Osteocyte (in vitro differentiated cells): ENCODE measurements around the gene MS4A7. TPM values are rescaled to one million over a fixed set of nuclear protein-coding genes. Genes with fewer than 3 reads are reported as not detected.
"Not testable (repeated sequence)": the region's sequence is repeated elsewhere in the genome, so short reads cannot be mapped to it uniquely, and the experiment has no call there.

Experiments used
- DNase-seq: peaks from one replicate; pipeline ENCODE4 v3.0.0; 2021; ENCODE audit warnings: mixed read lengths; ENCODE audit not compliant: unreplicated experiment; ENCODE audit errors: extremely low spot score
- H3K27ac Mint-ChIP-seq: one replicate; pipeline ENCODE4 v1.8.0; 2021; ENCODE audit warnings: mild to moderate bottlenecking, mixed read lengths; ENCODE audit not compliant: unreplicated experiment
- H3K27me3 Mint-ChIP-seq: one replicate; pipeline ENCODE4 v1.8.0; 2021; ENCODE audit warnings: mixed read lengths; ENCODE audit not compliant: unreplicated experiment
- H3K36me3 Mint-ChIP-seq: one replicate; pipeline ENCODE4 v1.8.0; 2021; ENCODE audit warnings: mixed read lengths; ENCODE audit not compliant: unreplicated experiment
- H3K4me1 Mint-ChIP-seq: one replicate; pipeline ENCODE4 v1.8.0; 2021; ENCODE audit warnings: mixed read lengths; ENCODE audit not compliant: unreplicated experiment
- H3K4me3 Mint-ChIP-seq: one replicate; pipeline ENCODE4 v1.8.0; 2021; ENCODE audit warnings: mild to moderate bottlenecking, moderate library complexity, mixed read lengths; ENCODE audit not compliant: unreplicated experiment
- H3K9me3 Mint-ChIP-seq: one replicate; pipeline ENCODE4 v1.8.0; 2021; ENCODE audit warnings: mixed read lengths; ENCODE audit not compliant: unreplicated experiment
- CTCF ChIP-seq: fragments of 200-600 bp; sonication (generic); IDR thresholded peaks from 2 replicates; pipeline ENCODE4 v1.5.0; 2021; ENCODE audit warnings: antibody characterized with exemption, mild to moderate bottlenecking, moderate library complexity
- total RNA-seq: library from RNA; stranded (reverse); gene quantifications from 2 replicates; pipeline ENCODE4 v1.2.1, GENCODE V29; 2021

Gene MS4A7
- total RNA-seq, 1 donor from 2014 or later: not detected

- peaks cover 3% of the 10 kb centered on the region for H3K4me1 Mint-ChIP-seq
- no peaks in the 10 kb centered on the region for H3K9me3 Mint-ChIP-seq
Observed at GRCh38 chr11:60363542-60364470, 14.5 kb upstream of the MS4A7 start.

GRCh38 chr11:60366262-60366904 is 11.9 kb upstream of the MS4A7 start:
- not testable (repeated sequence) for H3K9me3 Mint-ChIP-seq, H3K27ac Mint-ChIP-seq, H3K4me3 Mint-ChIP-seq, H3K36me3 Mint-ChIP-seq, DNase-seq
- H3K27me3 Mint-ChIP-seq: peaks cover 17% of the 10 kb centered on the region
- peaks cover 16% of the 10 kb centered on the region for H3K4me1 Mint-ChIP-seq

More at GRCh38 chr11:60363542-60364470, 14.5 kb upstream of the MS4A7 start:
- DNase-seq: peak; percentile 85
- Mint-ChIP-seq H3K27me3 (peaks cover 17% of the 10 kb centered on the region), H3K4me3 (no peak overlapping the region), H3K36me3 (no peaks in the 10 kb centered on the region), H3K27ac (no peak overlapping the region)
- TF ChIP-seq CTCF: peak; percentile 85

GRCh38 chr11:60367009-60367408 is 11.3 kb upstream of the MS4A7 start:
- H3K4me3 Mint-ChIP-seq: no peak overlapping the region
- H3K9me3 Mint-ChIP-seq: no peaks in the 10 kb centered on the region
- H3K4me1 Mint-ChIP-seq: peaks cover 19% of the 10 kb centered on the region
- TF ChIP-seq CTCF: no peak
- no peak overlapping the region for H3K27ac Mint-ChIP-seq
- peaks cover 17% of the 10 kb centered on the region for H3K27me3 Mint-ChIP-seq
- DNase-seq: no peak
- H3K36me3 Mint-ChIP-seq: no peaks in the 10 kb centered on the region

GRCh38 chr11:60367896-60368295 is 10.4 kb upstream of the MS4A7 start:
- DNase-seq: no peak
- peaks cover 17% of the 10 kb centered on the region for H3K27me3 Mint-ChIP-seq
- H3K9me3 Mint-ChIP-seq: no peaks in the 10 kb centered on the region
- H3K27ac Mint-ChIP-seq: no peak overlapping the region
- TF ChIP-seq CTCF: no peak
- H3K4me1 Mint-ChIP-seq: peaks cover 19% of the 10 kb centered on the region
- H3K4me3 Mint-ChIP-seq: no peak overlapping the region
- no peaks in the 10 kb centered on the region for H3K36me3 Mint-ChIP-seq

- Mint-ChIP-seq H3K36me3 (no peaks in the 10 kb centered on the region), H3K27ac (peak overlapping the region; percentile 24), H3K27me3 (peaks cover 8% of the 10 kb centered on the region), H3K4me3 (no peak overlapping the region), H3K9me3 (no peaks in the 10 kb centered on the region), H3K4me1 (peaks cover 17% of the 10 kb centered on the region)
- no peak for DNase-seq
- TF ChIP-seq CTCF: no peak
Observed at GRCh38 chr11:60370252-60370810, 8.0 kb upstream of the MS4A7 start.
